Endothelial cell of umbilical vein (primary cell): ENCODE results near the gene HOXC12.

ENCODE experiments used
- EZH2 ChIP-seq: IDR thresholded peaks from 2 replicates; pipeline ENCODE4 v1.6.1; 2012; ENCODE audit warnings: borderline replicate concordance, low read depth, mild to moderate bottlenecking, moderate library complexity, low read length, inconsistent platforms; ENCODE audit not compliant: severe bottlenecking
- GATA2 ChIP-seq: IDR thresholded peaks from 2 replicates; pipeline ENCODE4 v1.7.0; 2011; ENCODE audit warnings: low read depth, mild to moderate bottlenecking, moderate library complexity, mixed read lengths, low read length; ENCODE audit not compliant: insufficient read length, insufficient read depth
- JUN ChIP-seq: IDR thresholded peaks from 2 replicates; pipeline ENCODE4 v1.6.1; 2011; ENCODE audit warnings: borderline replicate concordance, low read depth; ENCODE audit not compliant: insufficient read length, insufficient read depth
- MAX ChIP-seq: IDR thresholded peaks from 2 replicates; pipeline ENCODE4 v1.6.1; 2011; ENCODE audit not compliant: insufficient read depth, insufficient read length
- MYC ChIP-seq: IDR thresholded peaks from one replicate; pipeline ENCODE4 v1.6.1; 2011; ENCODE audit warnings: mild to moderate bottlenecking, low read depth, low read length
- POLR2A ChIP-seq: IDR thresholded peaks from 2 replicates; pipeline ENCODE4 v1.6.1; 2012; ENCODE audit warnings: low read depth, mild to moderate bottlenecking, control low read depth, low read length
- POLR2AphosphoS5 ChIP-seq: IDR thresholded peaks from 2 replicates; pipeline ENCODE4 v1.6.1; 2012; ENCODE audit warnings: low read depth, mild to moderate bottlenecking, control low read depth, low read length, moderate library complexity; ENCODE audit not compliant: insufficient read depth
- TF ChIP-seq, protein P1 (sequence below), 2 donors: IDR thresholded peaks; 1 replicate in 1 of 2; 2 replicates in 1 of 2; pipeline ENCODE4 v1.5.1; 2011; ENCODE audit warnings: low read length in 2 of 2, mild to moderate bottlenecking in 2 of 2, moderate library complexity in 2 of 2, control low read depth in 1 of 2, inconsistent platforms in 1 of 2, low read depth in 1 of 2; ENCODE audit not compliant: insufficient read depth in 1 of 2; ENCODE audit errors: extremely low read depth in 1 of 2

DNA sequence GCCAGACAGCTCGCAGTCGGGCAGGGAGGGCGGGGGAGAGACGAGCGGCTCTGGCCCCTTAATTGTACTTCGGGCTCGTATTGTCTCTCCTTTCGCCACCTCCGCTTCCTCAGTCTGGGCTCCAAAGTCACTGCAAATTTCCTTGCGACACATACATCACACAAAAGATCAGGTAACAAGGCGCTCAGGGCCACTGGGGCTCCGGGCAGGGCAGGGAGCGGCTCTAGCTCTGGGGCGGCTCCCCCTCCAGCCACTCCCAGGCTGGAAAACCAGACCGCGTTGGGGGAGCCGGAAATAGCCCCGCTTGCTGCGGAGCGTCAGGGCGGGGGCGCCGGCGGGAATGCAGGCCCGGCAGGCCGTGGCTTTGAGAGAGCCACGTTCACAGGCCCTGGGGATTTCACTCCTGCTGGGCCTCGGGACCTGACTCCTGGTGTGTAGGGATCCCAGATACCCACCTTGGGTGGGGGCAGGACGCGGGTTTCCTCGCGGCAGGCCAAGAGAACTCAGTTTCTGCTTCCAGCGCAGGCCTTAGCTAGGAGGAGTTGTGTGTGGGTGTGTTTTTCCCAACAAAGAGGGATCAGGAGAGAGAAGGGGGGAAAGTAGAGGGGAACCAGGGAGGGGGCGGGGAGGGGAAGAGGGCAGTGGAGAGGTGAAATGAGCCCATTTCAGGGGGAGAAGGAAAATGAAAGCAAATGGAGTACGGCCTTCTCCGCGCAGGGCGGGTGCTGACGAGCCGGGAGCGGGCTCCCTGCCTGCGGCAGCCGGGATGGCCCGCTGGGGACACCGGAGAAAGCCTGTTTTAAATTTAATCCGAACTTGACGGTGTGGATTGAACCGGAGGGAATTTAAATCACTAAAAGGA is 40.9 kb downstream of the HOXC12 start:
- TF ChIP-seq, protein P1, sequence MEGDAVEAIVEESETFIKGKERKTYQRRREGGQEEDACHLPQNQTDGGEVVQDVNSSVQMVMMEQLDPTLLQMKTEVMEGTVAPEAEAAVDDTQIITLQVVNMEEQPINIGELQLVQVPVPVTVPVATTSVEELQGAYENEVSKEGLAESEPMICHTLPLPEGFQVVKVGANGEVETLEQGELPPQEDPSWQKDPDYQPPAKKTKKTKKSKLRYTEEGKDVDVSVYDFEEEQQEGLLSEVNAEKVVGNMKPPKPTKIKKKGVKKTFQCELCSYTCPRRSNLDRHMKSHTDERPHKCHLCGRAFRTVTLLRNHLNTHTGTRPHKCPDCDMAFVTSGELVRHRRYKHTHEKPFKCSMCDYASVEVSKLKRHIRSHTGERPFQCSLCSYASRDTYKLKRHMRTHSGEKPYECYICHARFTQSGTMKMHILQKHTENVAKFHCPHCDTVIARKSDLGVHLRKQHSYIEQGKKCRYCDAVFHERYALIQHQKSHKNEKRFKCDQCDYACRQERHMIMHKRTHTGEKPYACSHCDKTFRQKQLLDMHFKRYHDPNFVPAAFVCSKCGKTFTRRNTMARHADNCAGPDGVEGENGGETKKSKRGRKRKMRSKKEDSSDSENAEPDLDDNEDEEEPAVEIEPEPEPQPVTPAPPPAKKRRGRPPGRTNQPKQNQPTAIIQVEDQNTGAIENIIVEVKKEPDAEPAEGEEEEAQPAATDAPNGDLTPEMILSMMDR (IDR thresholded peaks at IDR 0.05; ENCODE audit: extremely low read depth in 1 of 2, insufficient read depth in 1 of 2, low read depth in 1 of 2, low read length in 2 of 2): no peak
- TF ChIP-seq POLR2A: no peak
- no peak for TF ChIP-seq POLR2AphosphoS5
- peak; percentile 76 for TF ChIP-seq EZH2
- TF ChIP-seq JUN: no peak
- no peak for TF ChIP-seq MAX
- no peak for TF ChIP-seq MYC
- no peak for TF ChIP-seq GATA2
